Stimulated activated CD8-positive, alpha-beta memory T cell treated with anti-CD3 and anti-CD28 coated beads, Interleukin-4, amount 100 ng/mL, for 24 hours (primary cell): ENCODE results near the gene PCDHA1.
A peak's percentile ranks its signal among the peaks of the same experiment; 100 is the strongest.

Source experiments
- DNase-seq: peaks from one replicate; pipeline ENCODE4 v3.0.0-alpha.2; 2020; ENCODE audit warnings: low read depth

Gene PCDHA1

DNA sequence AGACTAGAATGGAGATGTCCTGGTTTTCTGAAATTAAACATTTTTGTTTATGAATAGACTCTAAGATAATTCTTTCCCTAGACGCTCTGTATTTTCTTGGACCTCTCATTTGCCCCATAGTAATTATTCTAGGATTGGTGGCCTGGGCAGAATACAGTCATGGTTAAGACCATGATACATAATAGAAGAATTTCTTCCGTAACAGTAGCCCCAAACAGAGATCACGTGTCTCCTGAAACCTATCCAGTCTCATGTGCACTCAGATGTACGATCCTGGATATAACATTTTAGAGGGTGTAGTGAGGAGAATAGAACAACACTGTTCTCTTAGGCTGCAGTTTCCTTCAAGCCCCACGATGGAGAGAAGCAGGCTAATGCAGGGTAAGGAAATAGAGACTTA, 202.7 kb downstream of the PCDHA1 start:
- DNase-seq: no peak

DNA sequence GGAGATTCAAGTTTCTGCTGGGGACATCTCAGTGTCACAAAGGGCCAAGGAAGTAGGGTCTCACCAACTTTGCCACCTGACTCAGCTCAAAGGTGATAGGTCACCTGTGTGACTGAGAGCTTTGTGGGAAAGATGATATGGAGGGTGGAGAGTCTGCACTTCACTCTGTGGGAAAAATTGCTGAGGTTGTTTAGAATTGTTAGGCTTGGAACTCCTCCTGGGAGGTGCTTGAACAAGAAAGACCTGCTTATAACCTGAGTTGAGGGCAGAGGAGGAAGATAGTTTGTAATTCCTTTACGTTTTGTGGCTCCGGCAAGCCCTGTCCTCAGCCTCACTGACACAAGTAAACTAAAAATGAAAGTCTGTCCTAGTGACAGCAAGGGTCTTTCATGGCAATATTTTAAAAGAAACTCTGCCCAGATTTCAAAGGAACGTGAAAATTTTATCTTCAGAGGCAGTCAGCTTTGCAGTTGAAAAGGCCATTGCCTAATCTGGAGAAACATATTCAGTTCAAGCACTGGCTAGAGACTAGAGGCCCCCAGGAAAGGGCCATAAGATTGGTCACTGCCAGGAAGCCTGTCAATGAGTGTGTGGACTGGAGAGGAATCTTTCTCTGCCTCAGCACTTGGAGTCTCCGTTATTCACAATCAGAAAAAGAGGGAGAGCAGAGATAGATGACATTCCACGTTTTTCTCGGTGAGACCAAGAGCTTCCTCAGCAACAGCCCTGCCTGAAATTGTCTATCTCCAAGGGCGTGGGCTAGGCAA, 203.5 kb downstream of the PCDHA1 start:
- DNase-seq: no peak

- DNase-seq: no peak
Measured at GRCh38 chr5:140992828-140993227, 206.9 kb downstream of the PCDHA1 start.

- no peak for DNase-seq
Measured at GRCh38 chr5:140996060-140996459, 210.1 kb downstream of the PCDHA1 start.

GRCh38 chr5:140998921-140999410, 213.0 kb downstream of the PCDHA1 start:
- no peak for DNase-seq

GRCh38 chr5:141001446-141001843, 215.5 kb downstream of the PCDHA1 start:
- no peak for DNase-seq

GRCh38 chr5:141001844-141002604, 216.1 kb downstream of the PCDHA1 start:
- DNase-seq: no peak

DNA sequence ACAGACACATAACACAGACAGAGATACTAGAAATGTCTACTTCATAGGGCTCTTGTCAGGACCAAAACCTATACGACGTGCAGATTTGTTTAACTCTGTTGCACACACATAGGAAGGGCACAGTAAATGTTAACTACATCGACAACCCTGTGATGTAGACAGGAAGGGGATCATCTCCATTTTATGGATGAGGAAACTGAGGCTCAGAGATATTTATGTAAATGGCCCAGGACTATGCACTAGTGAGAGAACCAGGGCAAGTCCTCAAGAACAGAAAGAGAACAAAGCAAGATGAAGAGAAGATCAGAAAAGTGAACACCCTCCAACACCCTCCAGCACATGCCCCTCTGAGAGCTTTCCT, 216.6 kb downstream of the PCDHA1 start:
- no peak for DNase-seq

- no peak for DNase-seq
Measured at GRCh38 chr5:141003031-141003430, 217.1 kb downstream of the PCDHA1 start.

DNA sequence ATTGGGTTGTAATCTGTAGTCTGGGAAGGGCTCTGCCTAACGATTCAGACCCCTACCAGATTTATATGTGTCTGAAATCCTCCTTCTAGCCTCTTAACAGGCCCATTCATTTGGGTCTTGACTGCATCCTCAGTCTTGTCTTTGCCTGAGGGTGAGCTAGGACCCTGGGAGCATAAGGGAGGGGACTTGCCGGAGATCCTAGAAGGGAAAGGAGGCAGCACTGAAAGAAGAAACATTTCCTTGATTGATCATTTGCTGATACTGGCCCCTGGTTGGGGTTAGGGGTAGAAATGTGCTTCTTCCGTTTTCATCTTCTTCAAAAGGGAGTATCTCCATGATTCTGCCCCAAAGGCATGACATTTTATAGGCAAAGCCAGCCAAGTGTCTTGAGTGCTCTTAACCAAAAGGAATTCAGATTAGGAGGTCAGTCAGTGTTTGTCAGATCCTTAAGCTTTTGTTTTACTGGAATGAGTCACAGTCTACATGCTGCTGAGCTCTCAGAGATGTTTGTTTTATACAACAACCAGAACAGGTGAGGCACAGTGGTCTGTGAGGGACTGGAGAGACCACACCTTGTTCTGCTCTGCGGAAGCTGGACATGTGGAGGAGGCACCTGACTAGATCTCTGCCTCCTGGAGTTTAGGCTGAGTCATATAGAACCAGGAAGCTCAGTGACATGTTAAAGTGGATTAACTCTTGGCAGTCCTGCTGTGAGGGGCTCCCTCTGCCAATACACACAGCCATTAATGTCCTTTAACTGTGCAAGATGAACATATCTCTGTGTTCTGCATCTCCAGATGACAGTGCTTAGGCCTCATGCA, 218.1 kb downstream of the PCDHA1 start:
- DNase-seq: no peak

- DNase-seq: no peak
Measured at GRCh38 chr5:141007791-141008190, 221.9 kb downstream of the PCDHA1 start.

DNA sequence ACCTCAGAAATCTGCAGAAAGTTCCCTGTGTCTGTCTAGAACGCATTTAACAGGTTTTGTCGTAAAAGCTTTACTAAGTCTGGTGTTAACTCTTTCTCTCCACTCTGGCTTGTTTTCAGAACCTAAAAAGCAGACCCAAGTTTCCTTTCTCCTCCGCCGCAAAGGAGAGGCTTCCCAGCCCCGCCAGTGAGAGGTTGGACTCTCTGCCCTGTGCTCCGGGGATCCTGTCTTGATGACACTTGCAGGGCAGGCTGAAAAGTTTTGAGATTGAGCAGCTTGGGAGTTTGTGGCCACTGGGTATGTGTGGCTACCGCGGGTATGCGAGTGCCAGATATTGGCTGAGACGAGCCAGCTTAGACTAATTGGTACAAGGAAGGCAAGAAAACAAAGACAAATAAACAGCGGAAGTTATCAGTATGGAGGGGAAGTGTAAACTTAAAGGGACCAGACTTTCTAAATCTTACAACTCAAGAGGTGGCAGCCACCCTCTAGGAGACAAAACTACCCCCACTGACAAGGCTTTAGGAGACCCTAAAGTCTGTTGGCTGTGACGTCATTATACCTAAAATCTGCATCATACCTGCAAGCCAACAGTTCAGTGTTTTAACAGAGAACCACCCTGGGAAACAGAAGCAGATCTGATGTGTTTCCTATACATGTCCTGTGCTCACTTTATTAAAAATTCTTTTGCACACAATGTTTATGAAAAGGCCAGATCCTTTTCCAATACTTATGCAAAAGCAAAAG, 224.3 kb downstream of the PCDHA1 start:
- DNase-seq: no peak

GRCh38 chr5:141017943-141018342, 232.0 kb downstream of the PCDHA1 start:
- no peak for DNase-seq

- DNase-seq: no peak
Measured at GRCh38 chr5:141022384-141022783, 236.4 kb downstream of the PCDHA1 start.

DNA sequence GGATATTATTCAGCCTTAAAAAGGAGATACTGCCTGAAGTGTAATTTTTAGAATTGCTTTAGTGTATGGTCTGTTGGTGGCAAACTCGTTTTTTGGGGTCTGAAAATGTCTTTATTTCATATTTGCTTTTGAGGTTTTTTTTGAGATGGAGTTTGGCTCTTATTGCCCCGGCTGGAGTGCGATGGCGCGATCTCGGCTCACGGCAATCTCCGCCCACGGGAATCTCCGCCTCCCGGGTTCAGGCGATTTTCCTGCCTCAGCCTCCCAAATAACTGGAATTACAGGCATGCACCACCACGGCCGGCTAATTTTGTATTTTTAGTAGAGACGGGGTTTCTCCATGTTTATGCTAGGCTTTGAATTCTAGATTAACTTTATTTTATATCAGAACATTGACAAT, 245.1 kb downstream of the PCDHA1 start:
- DNase-seq: no peak

DNA sequence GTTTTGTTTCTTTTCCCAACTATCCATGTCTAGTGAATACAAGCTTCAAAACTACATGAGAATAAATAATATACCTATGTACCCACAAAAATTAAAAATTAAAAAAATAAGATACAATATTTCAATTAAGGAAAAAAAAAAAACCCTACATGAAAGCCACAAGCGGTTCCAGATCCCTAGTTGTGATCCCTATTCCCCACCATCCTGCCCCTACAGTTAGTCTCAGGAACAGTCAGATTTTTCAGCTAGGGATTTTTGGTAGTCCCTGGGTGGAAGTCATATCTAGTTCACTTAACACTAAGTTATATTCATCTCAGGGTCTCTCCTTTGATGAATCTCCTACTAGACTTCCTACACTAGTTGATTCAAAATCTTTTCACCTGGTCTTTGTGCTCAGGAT, 246.7 kb downstream of the PCDHA1 start:
- no peak for DNase-seq

- no peak for DNase-seq
Measured at GRCh38 chr5:141039061-141039460, 253.1 kb downstream of the PCDHA1 start.

DNA sequence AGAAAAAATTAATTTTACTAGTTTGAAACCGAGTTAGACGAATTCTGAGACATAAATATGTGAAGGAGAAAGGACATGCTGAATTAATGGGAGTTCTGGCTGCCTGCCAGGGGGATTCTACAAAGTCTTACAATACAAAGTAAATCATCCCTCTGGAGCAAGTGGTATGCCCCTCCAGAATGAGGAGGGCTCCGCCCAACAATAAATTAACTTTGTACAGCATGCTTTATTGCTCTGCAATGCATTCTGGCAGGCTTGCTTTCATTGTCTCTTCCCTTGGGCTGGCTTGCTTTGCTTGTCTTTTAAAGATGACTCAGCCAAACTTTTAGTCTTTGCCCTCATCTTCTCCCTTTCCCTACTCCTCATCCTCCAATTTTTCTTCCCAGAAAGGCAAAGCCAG, 253.6 kb downstream of the PCDHA1 start:
- no peak for DNase-seq

- DNase-seq: no peak
Measured at GRCh38 chr5:141040093-141040770, 254.3 kb downstream of the PCDHA1 start.

GRCh38 chr5:141040771-141041426, 255.0 kb downstream of the PCDHA1 start:
- peak; percentile 45 for DNase-seq

GRCh38 chr5:141041427-141041785, 255.5 kb downstream of the PCDHA1 start:
- no peak for DNase-seq
